Stimulated activated naive CD4-positive, alpha-beta T cell (primary cell): Measurements from ENCODE around the gene PTPRN2.
"Not testable (repeated sequence)": the region's sequence is repeated elsewhere in the genome, so short reads cannot be mapped to it uniquely, and the experiment has no call there.

Experiments used
- DNase-seq, 6 experiments: peaks; one replicate each; lab custom pipeline; 2025; lab: John Stamatoyannopoulos, UW

Gene PTPRN2

GRCh38 chr7:158587162-158588084, at the start of gene PTPRN2:
Gene PTPRN2, minus strand, starts transcription at chr7:158587823.
- DNase-seq = peak in 5 of 6 experiments; percentile 35 to 58 (median 50)

GRCh38 chr7:158633055-158633956, 45.7 kb upstream of the PTPRN2 start:
- no peak for DNase-seq

- DNase-seq = no peak
Observed at GRCh38 chr7:158631574-158632195, 44.1 kb upstream of the PTPRN2 start.

- not testable (repeated sequence) for DNase-seq
Observed at GRCh38 chr7:158626289-158626688, 38.7 kb upstream of the PTPRN2 start.

GRCh38 chr7:158623241-158623640, 35.6 kb upstream of the PTPRN2 start:
- DNase-seq = no peak

- DNase-seq = no peak
Observed at GRCh38 chr7:158620839-158621441, 33.3 kb upstream of the PTPRN2 start.

- DNase-seq = no peak
Observed at GRCh38 chr7:158620418-158620817, 32.8 kb upstream of the PTPRN2 start.

GRCh38 chr7:158618745-158619140, 31.1 kb upstream of the PTPRN2 start:
- no peak for DNase-seq

- no peak for DNase-seq
Observed at GRCh38 chr7:158617737-158618128, 30.1 kb upstream of the PTPRN2 start.

- no peak for DNase-seq
Observed at GRCh38 chr7:158616050-158616449, 28.4 kb upstream of the PTPRN2 start.

- no peak for DNase-seq
Observed at GRCh38 chr7:158614700-158615099, 27.1 kb upstream of the PTPRN2 start.

GRCh38 chr7:158613481-158613880, 25.9 kb upstream of the PTPRN2 start:
- DNase-seq = no peak

GRCh38 chr7:158612546-158612945, 24.9 kb upstream of the PTPRN2 start:
- no peak for DNase-seq

GRCh38 chr7:158611541-158611940, 23.9 kb upstream of the PTPRN2 start:
- DNase-seq = no peak

- no peak for DNase-seq
Observed at GRCh38 chr7:158609313-158609974, 21.8 kb upstream of the PTPRN2 start.

- DNase-seq = no peak
Observed at GRCh38 chr7:158607563-158607962, 19.9 kb upstream of the PTPRN2 start.

GRCh38 chr7:158606671-158607424, 19.2 kb upstream of the PTPRN2 start:
- no peak for DNase-seq

GRCh38 chr7:158606129-158606528, 18.5 kb upstream of the PTPRN2 start:
- no peak for DNase-seq

GRCh38 chr7:158603773-158604755, 16.4 kb upstream of the PTPRN2 start:
- no peak for DNase-seq
